Measurements from ENCODE around the gene LRRC47.

- TF ChIP-seq BHLHE40 (IDR thresholded peaks at IDR 0.05; ENCODE audit: borderline replicate concordance) (no peak), FOXA1 (IDR thresholded peaks at IDR 0.05) (no peak), TARDBP (IDR thresholded peaks at IDR 0.05) (no peak), PKNOX1 (IDR thresholded peaks at IDR 0.05) (no peak), SUZ12 (IDR thresholded peaks at IDR 0.05) (no peak), HDGF (IDR thresholded peaks at IDR 0.05; ENCODE audit: borderline replicate concordance) (no peak)
These were observed 28.4 kb upstream of the LRRC47 start for GRCh38 chr1:3824650-3825049.

Data from HEK293T (cell line).